Keratinocyte (primary cell): ENCODE results near the gene MSI2.

Experiments
- CTCF ChIP-seq, 3 experiments: IDR thresholded peaks in 1 of 3; conservative IDR thresholded peaks in 1 of 3; optimal IDR thresholded peaks in 1 of 3; 2 replicates in 2 of 3; 3 replicates in 1 of 3; pipeline versions ENCODE3 to v1.5.1; 2011; ENCODE audit warnings: low read length in 3 of 3, mild to moderate bottlenecking in 3 of 3, moderate library complexity in 2 of 3, control low read depth in 1 of 3, inconsistent platforms in 1 of 3; ENCODE audit not compliant: insufficient read depth in 2 of 3; ENCODE audit errors: extremely low read depth in 1 of 3
- EZH2 ChIP-seq: IDR thresholded peaks from one replicate; pipeline ENCODE4 v1.6.1; 2012; ENCODE audit warnings: inconsistent platforms, mild to moderate bottlenecking, low read length, moderate library complexity

DNA sequence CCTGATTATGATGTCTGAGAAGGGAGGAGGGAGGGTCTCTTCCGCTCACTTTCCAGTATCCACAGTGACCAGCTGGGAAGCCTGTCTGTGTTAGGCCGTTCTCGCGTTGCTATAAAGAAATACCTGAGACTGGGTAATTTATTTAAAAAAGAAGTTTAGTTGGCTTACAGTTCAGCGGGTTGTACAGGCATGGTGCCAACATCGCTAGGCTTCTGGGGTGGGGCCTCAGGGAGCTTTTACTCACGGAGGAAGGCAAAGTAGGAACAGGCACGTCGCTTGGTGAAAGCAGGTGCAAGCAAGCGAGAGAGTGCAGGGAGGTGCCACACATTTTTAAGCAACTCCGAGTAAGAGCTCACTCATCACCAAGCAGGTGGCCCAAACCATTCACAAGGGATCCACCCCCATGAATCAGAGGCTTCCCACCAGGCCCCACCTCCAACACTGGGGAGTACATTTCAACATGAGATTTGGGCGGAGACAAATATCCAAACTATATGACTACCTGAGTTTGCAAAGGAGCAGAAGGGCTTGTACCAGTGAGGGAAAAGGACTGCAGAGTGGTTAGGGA is 351.3 kb downstream of the MSI2 start:
- TF ChIP-seq CTCF (optimal IDR thresholded peaks at IDR 0.05 in 1 of 3, IDR thresholded peaks at IDR 0.05 in 1 of 3, conservative IDR thresholded peaks at IDR 0.05 in 1 of 3; ENCODE audit: extremely low read depth in 1 of 3, insufficient read depth in 2 of 3, low read length in 3 of 3) (no peak), EZH2 (no peak)
